H9 (cell line): ENCODE measurements around the gene NIM1K. TPM values are rescaled to one million over a fixed set of nuclear protein-coding genes. Genes with fewer than 3 reads are reported as not detected.

Experiments
- DNase-seq: peaks from one replicate; pipeline ENCODE4 v3.0.0-alpha.2; 2017
- H2AFZ ChIP-seq: one replicate; pipeline ENCODE4 v1.6.1; 2013; ENCODE audit warnings: mild to moderate bottlenecking, low read length, control low read depth, moderate library complexity
- H2AK5ac ChIP-seq: 2 replicates; pipeline ENCODE4 v1.6.1; 2013; ENCODE audit warnings: low read length, control low read depth, mixed read lengths; ENCODE audit not compliant: insufficient read length
- H2BK120ac ChIP-seq: one replicate; pipeline ENCODE4 v1.6.1; 2013; ENCODE audit warnings: low read depth, mild to moderate bottlenecking, low read length, control low read depth, inconsistent platforms; ENCODE audit not compliant: poor library complexity, severe bottlenecking
- H2BK12ac ChIP-seq: 2 replicates; pipeline ENCODE4 v1.6.1; 2013; ENCODE audit warnings: low read length, control low read depth, mixed read lengths, low read depth; ENCODE audit not compliant: insufficient read length
- H2BK15ac ChIP-seq: 2 replicates; pipeline ENCODE4 v1.6.1; 2013; ENCODE audit warnings: low read depth, low read length, control low read depth
- H2BK20ac ChIP-seq: one replicate; pipeline ENCODE4 v1.6.1; 2013; ENCODE audit warnings: low read depth, mild to moderate bottlenecking, low read length, control low read depth, inconsistent platforms; ENCODE audit not compliant: poor library complexity, severe bottlenecking
- H2BK5ac ChIP-seq: 2 replicates; pipeline ENCODE4 v1.6.1; 2013; ENCODE audit warnings: low read length, control low read depth, mixed read lengths; ENCODE audit not compliant: insufficient read length
- H3K14ac ChIP-seq: 2 replicates; pipeline ENCODE4 v1.6.1; 2013; ENCODE audit warnings: low read length, control low read depth; ENCODE audit not compliant: insufficient read depth
- H3K18ac ChIP-seq: 2 replicates; pipeline ENCODE4 v1.6.1; 2013; ENCODE audit warnings: low read depth, mild to moderate bottlenecking, mixed read lengths, low read length, control low read depth; ENCODE audit not compliant: insufficient read length
- H3K23ac ChIP-seq: 2 replicates; pipeline ENCODE4 v1.6.1; 2013; ENCODE audit warnings: low read length, control low read depth, mixed read lengths, low read depth; ENCODE audit not compliant: insufficient read length
- H3K23me2 ChIP-seq: 2 replicates; pipeline ENCODE4 v1.6.1; 2013; ENCODE audit warnings: low read depth, mild to moderate bottlenecking, mixed read lengths, low read length, control low read depth; ENCODE audit not compliant: insufficient read length, poor library complexity, severe bottlenecking
- H3K27ac ChIP-seq: 2 replicates; pipeline ENCODE4 v1.5.1; 2013; ENCODE audit warnings: low read length, control low read depth, mixed read lengths, low read depth; ENCODE audit not compliant: insufficient read length
- H3K27me3 ChIP-seq: 2 replicates; pipeline ENCODE4 v1.6.1; 2013; ENCODE audit warnings: low read length, control low read depth, inconsistent platforms; ENCODE audit not compliant: insufficient read depth
- H3K4ac ChIP-seq: 2 replicates; pipeline ENCODE4 v1.6.1; 2013; ENCODE audit warnings: low read depth, mild to moderate bottlenecking, control low read depth, inconsistent platforms, low read length, moderate library complexity
- H3K4me1 ChIP-seq: 2 replicates; pipeline ENCODE4 v1.6.1; 2013; ENCODE audit warnings: low read length, control low read depth, inconsistent platforms; ENCODE audit not compliant: insufficient read depth
- H3K4me2 ChIP-seq: 2 replicates; pipeline ENCODE4 v1.6.1; 2013; ENCODE audit warnings: low read length, control low read depth, mixed read lengths; ENCODE audit not compliant: insufficient read length, insufficient read depth
- H3K56ac ChIP-seq: 2 replicates; pipeline ENCODE4 v1.6.1; 2013; ENCODE audit warnings: low read depth, mild to moderate bottlenecking, mixed read lengths, low read length, control low read depth; ENCODE audit not compliant: insufficient read length
- H3K79me1 ChIP-seq: 2 replicates; pipeline ENCODE4 v1.6.1; 2013; ENCODE audit warnings: low read depth, mild to moderate bottlenecking, moderate library complexity, low read length, control low read depth, inconsistent platforms; ENCODE audit not compliant: insufficient read depth, poor library complexity, severe bottlenecking
- H3K79me2 ChIP-seq: 2 replicates; pipeline ENCODE4 v1.6.1; 2013; ENCODE audit warnings: low read length, control low read depth, inconsistent platforms; ENCODE audit not compliant: insufficient read depth
- H3K9ac ChIP-seq: 2 replicates; pipeline ENCODE4 v1.6.1; 2013; ENCODE audit warnings: low read length, control low read depth, mixed read lengths; ENCODE audit not compliant: insufficient read length; ENCODE audit errors: extremely low read depth
- H3K9me3 ChIP-seq: one replicate; pipeline ENCODE4 v1.6.1; 2013; ENCODE audit warnings: low read depth, low read length, inconsistent platforms; ENCODE audit not compliant: control insufficient read depth
- H3T11ph ChIP-seq: one replicate; pipeline ENCODE4 v1.6.1; 2013; ENCODE audit warnings: mild to moderate bottlenecking, low read length, control low read depth, inconsistent platforms
- H4K20me1 ChIP-seq: one replicate; pipeline ENCODE4 v1.6.1; 2013; ENCODE audit not compliant: control insufficient read depth, insufficient read length, insufficient read depth
- H4K5ac ChIP-seq: 2 replicates; pipeline ENCODE4 v1.6.1; 2013; ENCODE audit warnings: low read depth, mild to moderate bottlenecking, mixed read lengths, low read length, control low read depth; ENCODE audit not compliant: insufficient read length
- H4K8ac ChIP-seq: replicated peaks from 2 replicates; pipeline ENCODE4 v1.6.1; 2013; ENCODE audit warnings: low read length, control low read depth, mixed read lengths, low read depth; ENCODE audit not compliant: insufficient read length
- H4K91ac ChIP-seq: 2 replicates; pipeline ENCODE4 v1.6.1; 2013; ENCODE audit warnings: low read depth, mild to moderate bottlenecking, moderate library complexity, mixed read lengths, low read length, control low read depth; ENCODE audit not compliant: insufficient read length
- H3K27ac Mint-ChIP-seq, 3 experiments: 2 replicates in 2 of 3; 3 replicates in 1 of 3; pipeline ENCODE4 v1.8.0; 2020 to 2021; ENCODE audit warnings: mixed read lengths in 3 of 3, mild to moderate bottlenecking in 1 of 3, moderate library complexity in 1 of 3
- H3K27me3 Mint-ChIP-seq: 2 replicates; pipeline ENCODE4 v1.8.0; 2021; ENCODE audit warnings: low read depth, mild to moderate bottlenecking, moderate library complexity, mixed read lengths
- H3K36me3 Mint-ChIP-seq, 3 experiments: 2 replicates in 2 of 3; 3 replicates in 1 of 3; pipeline ENCODE4 v1.8.0; 2020 to 2021; ENCODE audit warnings: low read depth in 3 of 3, mixed read lengths in 3 of 3; ENCODE audit not compliant: insufficient read depth in 1 of 3
- H3K4me1 Mint-ChIP-seq, 2 experiments: 2 replicates each; pipeline ENCODE4 v1.8.0; 2020; ENCODE audit warnings: mixed read lengths in 2 of 2
- H3K4me3 Mint-ChIP-seq, 2 experiments: 2 replicates in 1 of 2; 3 replicates in 1 of 2; pipeline ENCODE4 v1.8.0; 2020 to 2021; ENCODE audit warnings: mild to moderate bottlenecking in 2 of 2, mixed read lengths in 2 of 2, moderate library complexity in 1 of 2
- H3K9me3 Mint-ChIP-seq, 2 experiments: 2 replicates in 1 of 2; 3 replicates in 1 of 2; pipeline ENCODE4 v1.8.0; 2020; ENCODE audit warnings: mild to moderate bottlenecking in 2 of 2, mixed read lengths in 2 of 2, moderate library complexity in 1 of 2
- CTCF ChIP-seq: fragments of 200-600 bp; sonication (generic); conservative IDR thresholded peaks from 3 replicates; pipeline ENCODE4 v1.8.0; 2021; ENCODE audit warnings: antibody characterized with exemption, mild to moderate bottlenecking
- WGBS: extraction: QIAGEN DNeasy Blood & Tissue Kit; methylation state at CpG from one replicate; pipeline ENCODE4 v1.1.7; 2013; ENCODE audit warnings: missing lambda C conversion rate, low lambda C conversion rate, mixed read lengths; ENCODE audit not compliant: insufficient read length; ENCODE audit errors: extremely low coverage; 5-methylcytosine and 5-hydroxymethylcytosine counted together
- total RNA-seq: library from RNA; stranded (reverse); gene quantifications from 2 replicates; pipeline ENCODE4 v1.2.1, GENCODE V29; 2021

The NIM1K gene
- total RNA-seq, 1 experiment from 2014 or later: 0.07 TPM

DNA sequence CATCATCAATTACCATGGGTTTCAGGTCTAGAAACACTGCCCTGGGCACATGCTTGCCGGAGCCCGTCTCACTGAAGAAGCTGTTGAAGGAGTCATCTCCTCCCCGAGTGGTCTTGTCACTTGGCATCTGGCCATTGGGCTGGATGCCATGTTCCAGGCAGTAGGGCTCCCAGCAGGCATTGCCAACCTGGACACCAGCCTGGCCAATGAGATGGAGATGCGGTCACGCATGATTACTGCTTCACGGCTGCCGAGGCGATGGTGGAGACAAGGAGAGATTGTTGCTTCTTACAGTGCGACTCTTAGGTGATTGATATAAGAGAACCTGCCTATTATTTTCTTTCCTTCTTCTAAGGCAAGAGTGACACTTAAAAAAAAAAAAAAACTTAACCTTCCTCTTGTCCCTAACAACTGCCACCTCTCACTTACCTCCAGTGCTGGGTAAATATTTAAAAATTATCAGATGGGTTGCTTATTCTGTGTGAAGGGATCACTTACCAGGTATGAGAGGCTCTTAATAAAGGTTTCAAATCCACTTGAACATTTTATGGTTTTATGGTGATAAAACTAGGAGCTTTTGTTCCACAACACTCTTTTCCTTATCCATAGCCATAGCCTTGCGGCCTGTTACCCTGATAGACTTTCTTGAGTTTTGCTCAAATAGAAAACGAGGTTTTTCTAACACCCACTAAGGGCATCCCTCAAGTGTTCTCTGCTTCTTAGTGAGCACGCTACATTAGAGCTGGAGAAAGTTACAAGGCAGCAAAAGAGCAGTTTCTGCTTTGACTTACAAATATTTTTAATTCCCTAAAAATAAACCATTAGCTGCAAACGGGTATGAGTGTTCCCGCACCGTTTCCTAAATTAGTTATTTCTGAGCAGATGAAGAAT lies 41.2 kb downstream of the NIM1K start:
- Mint-ChIP-seq H3K27ac (no peak overlapping the region), H3K4me3 (no peak overlapping the region), H3K9me3 (no peaks in the 10 kb centered on the region), H3K4me1 (no peaks in the 10 kb centered on the region), H3K27me3 (no peaks in the 10 kb centered on the region; the same call in 1 of the 2 replicates), H3K36me3 (no peaks in the 10 kb centered on the region; a peak in 1 of 7 replicates)
- no peaks in the 10 kb centered on the region for H3K4me1 ChIP-seq
- no peak overlapping the region for H3K14ac ChIP-seq
- H3K79me2 ChIP-seq: 0 out of 2 replicates have a peak, but pooled peaks cover 2% of the 10 kb centered on the region
- no CpG with 5 or more reads among the region's 15 CpGs for WGBS
- no peaks in the 10 kb centered on the region for H4K20me1 ChIP-seq
- H3K23ac ChIP-seq: no peak overlapping the region
- no peak overlapping the region for H2AFZ ChIP-seq
- H4K91ac ChIP-seq: no peak overlapping the region
- H2BK20ac ChIP-seq: no peak overlapping the region
- H3K4ac ChIP-seq: no peak overlapping the region
- no peak overlapping the region for H4K5ac ChIP-seq
- no peak overlapping the region for H3K27ac ChIP-seq
- H4K8ac ChIP-seq: no peak overlapping the region
- no peaks in the 10 kb centered on the region for H3K27me3 ChIP-seq
- H2AK5ac ChIP-seq: no peak overlapping the region
- no peaks in the 10 kb centered on the region for H3K9me3 ChIP-seq
- no peak overlapping the region for H2BK12ac ChIP-seq
- H3K4me2 ChIP-seq: no peak overlapping the region
- no peak overlapping the region for H3K18ac ChIP-seq
- no peaks in the 10 kb centered on the region for H3K23me2 ChIP-seq
- H3K79me1 ChIP-seq: no peaks in the 10 kb centered on the region
- H2BK15ac ChIP-seq: no peak overlapping the region
- no peak overlapping the region for H2BK120ac ChIP-seq
- no peak overlapping the region for H3K9ac ChIP-seq
- TF ChIP-seq CTCF: no peak
- no peak for DNase-seq
- no peak overlapping the region for H3T11ph ChIP-seq
- no peak overlapping the region for H2BK5ac ChIP-seq
- no peak overlapping the region for H3K56ac ChIP-seq
